NCI-H2081 treated with DMSO at 0.1 percent for 48 hours (cell line): ENCODE data around the gene ZNF407.
"Not testable (repeated sequence)": the region's sequence is repeated elsewhere in the genome, so short reads cannot be mapped to it uniquely, and the experiment has no call there.

Source experiments
- DNase-seq: peaks from one replicate; lab custom pipeline; 2025; lab: John Stamatoyannopoulos, UW

The ZNF407 gene

GRCh38 chr18:74597662-74598349, at the start of gene ZNF407:
Gene ZNF407 (plus strand): TSS chr18:74597870. CDS start chr18:74631020, 33,150 bp downstream.
- peak; percentile 54 for DNase-seq

GRCh38 chr18:74549591-74550104, 48.0 kb upstream of the ZNF407 start:
- DNase-seq: no peak

GRCh38 chr18:74550886-74551285, 46.8 kb upstream of the ZNF407 start:
- no peak for DNase-seq

GRCh38 chr18:74551452-74551851, 46.2 kb upstream of the ZNF407 start:
- no peak for DNase-seq

- DNase-seq: peak; percentile 63
Measured at GRCh38 chr18:74551936-74552555, 45.6 kb upstream of the ZNF407 start.

GRCh38 chr18:74556126-74556525, 41.5 kb upstream of the ZNF407 start:
- no peak for DNase-seq

- no peak for DNase-seq
Measured at GRCh38 chr18:74558096-74558495, 39.6 kb upstream of the ZNF407 start.

- DNase-seq: no peak
Measured at GRCh38 chr18:74562131-74562730, 35.4 kb upstream of the ZNF407 start.

GRCh38 chr18:74562775-74563174, 34.9 kb upstream of the ZNF407 start:
- no peak for DNase-seq

- DNase-seq: no peak
Measured at GRCh38 chr18:74563999-74564398, 33.7 kb upstream of the ZNF407 start.

GRCh38 chr18:74565164-74565563, 32.5 kb upstream of the ZNF407 start:
- not testable (repeated sequence) for DNase-seq

GRCh38 chr18:74565993-74566392, 31.7 kb upstream of the ZNF407 start:
- not testable (repeated sequence) for DNase-seq

- DNase-seq: no peak
Measured at GRCh38 chr18:74567822-74568221, 29.8 kb upstream of the ZNF407 start.

- no peak for DNase-seq
Measured at GRCh38 chr18:74569401-74569800, 28.3 kb upstream of the ZNF407 start.

GRCh38 chr18:74570266-74570665, 27.4 kb upstream of the ZNF407 start:
- no peak for DNase-seq

- DNase-seq: no peak
Measured at GRCh38 chr18:74571895-74572680, 25.6 kb upstream of the ZNF407 start.

- no peak for DNase-seq
Measured at GRCh38 chr18:74573053-74573452, 24.6 kb upstream of the ZNF407 start.

- DNase-seq: no peak
Measured at GRCh38 chr18:74574916-74575315, 22.8 kb upstream of the ZNF407 start.

GRCh38 chr18:74577019-74577418, 20.7 kb upstream of the ZNF407 start:
- DNase-seq: no peak

- no peak for DNase-seq
Measured at GRCh38 chr18:74579496-74580065, 18.1 kb upstream of the ZNF407 start.

GRCh38 chr18:74582642-74583041, 15.0 kb upstream of the ZNF407 start:
- no peak for DNase-seq

GRCh38 chr18:74587441-74587840, 10.2 kb upstream of the ZNF407 start:
- DNase-seq: no peak
